Fibroblast of pulmonary artery (primary cell): ENCODE measurements around the gene PLEKHA4.

Source experiments
- DNase-seq: peaks from one replicate; pipeline ENCODE4 v3.0.0-alpha.2; 2010; ENCODE audit warnings: low read depth
- H3K4me3 ChIP-seq: replicated peaks from 2 replicates; pipeline ENCODE4 v1.5.1; 2011; ENCODE audit warnings: low read depth, mild to moderate bottlenecking, control low read depth, low read length, moderate library complexity
- TF ChIP-seq, protein P1 (sequence below): IDR thresholded peaks from 2 replicates; pipeline ENCODE4 v1.5.1; 2011; ENCODE audit warnings: mild to moderate bottlenecking, control low read depth, low read length, inconsistent platforms; ENCODE audit errors: missing control alignments

The PLEKHA4 gene

DNA sequence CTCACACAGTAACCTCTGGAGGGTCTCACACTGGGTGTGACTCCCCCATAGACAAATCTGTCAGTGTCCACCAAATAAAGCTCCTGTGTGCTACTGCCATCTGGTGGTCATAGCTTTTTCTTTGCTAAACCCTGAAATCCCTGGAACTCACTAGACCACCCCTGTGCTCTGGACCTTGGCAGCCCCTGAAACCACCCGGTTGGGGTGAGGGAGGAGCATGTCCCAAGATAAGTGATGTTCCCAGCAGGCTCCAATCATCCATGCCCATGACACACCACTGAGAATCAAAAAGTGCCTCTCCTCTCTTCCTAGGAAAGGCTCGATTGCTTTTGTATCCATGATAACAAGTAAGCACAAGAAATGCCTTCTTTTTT, 25.6 kb downstream of the PLEKHA4 start:
- H3K4me3 ChIP-seq = no peak overlapping the region
- TF ChIP-seq, protein P1, sequence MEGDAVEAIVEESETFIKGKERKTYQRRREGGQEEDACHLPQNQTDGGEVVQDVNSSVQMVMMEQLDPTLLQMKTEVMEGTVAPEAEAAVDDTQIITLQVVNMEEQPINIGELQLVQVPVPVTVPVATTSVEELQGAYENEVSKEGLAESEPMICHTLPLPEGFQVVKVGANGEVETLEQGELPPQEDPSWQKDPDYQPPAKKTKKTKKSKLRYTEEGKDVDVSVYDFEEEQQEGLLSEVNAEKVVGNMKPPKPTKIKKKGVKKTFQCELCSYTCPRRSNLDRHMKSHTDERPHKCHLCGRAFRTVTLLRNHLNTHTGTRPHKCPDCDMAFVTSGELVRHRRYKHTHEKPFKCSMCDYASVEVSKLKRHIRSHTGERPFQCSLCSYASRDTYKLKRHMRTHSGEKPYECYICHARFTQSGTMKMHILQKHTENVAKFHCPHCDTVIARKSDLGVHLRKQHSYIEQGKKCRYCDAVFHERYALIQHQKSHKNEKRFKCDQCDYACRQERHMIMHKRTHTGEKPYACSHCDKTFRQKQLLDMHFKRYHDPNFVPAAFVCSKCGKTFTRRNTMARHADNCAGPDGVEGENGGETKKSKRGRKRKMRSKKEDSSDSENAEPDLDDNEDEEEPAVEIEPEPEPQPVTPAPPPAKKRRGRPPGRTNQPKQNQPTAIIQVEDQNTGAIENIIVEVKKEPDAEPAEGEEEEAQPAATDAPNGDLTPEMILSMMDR = peak; percentile 86
- peak; percentile 71 for DNase-seq

DNA sequence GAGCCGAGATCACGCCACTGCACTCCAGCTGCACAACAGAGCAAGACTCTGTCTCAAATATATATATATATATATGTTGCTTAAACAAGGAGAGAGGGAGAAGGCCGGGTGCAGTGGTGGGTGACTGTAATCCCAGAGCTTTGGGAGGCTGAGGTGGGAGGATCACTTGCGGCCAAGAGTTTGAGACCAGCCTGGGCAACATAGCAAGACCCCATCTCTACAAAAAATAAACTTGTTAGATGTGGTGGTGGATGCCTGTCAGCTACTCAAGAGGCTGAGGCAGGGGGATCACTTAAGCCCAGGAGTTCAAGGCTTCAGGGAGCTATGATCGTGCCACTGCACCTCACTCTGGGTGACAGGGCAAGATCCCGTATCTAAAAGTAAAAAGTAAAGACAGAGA, 26.8 kb downstream of the PLEKHA4 start:
- H3K4me3 ChIP-seq = no peak overlapping the region
- TF ChIP-seq, protein P1 = no peak
- no peak for DNase-seq

DNA sequence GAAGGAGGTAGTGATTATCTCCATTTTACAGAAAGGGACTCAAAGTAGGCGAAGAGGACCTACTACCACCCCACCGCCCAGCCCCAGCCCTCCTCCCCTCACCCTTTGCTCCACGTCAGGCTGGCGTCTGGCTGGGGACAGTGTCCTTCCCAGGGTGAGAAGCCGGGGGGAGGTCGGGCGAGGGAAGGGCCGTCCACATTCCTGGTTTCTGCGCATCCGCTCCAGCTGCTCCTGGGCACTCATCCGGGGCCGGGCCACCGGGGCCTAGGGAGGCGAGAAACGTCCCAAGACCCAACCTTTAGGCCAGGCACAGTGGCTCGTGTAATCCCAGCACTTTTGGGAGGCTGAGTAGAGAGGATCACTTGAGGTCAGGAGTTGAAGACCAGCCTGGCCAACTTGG, 27.4 kb downstream of the PLEKHA4 start:
- no peak overlapping the region for H3K4me3 ChIP-seq
- DNase-seq = no peak
- TF ChIP-seq, protein P1 = no peak

DNA sequence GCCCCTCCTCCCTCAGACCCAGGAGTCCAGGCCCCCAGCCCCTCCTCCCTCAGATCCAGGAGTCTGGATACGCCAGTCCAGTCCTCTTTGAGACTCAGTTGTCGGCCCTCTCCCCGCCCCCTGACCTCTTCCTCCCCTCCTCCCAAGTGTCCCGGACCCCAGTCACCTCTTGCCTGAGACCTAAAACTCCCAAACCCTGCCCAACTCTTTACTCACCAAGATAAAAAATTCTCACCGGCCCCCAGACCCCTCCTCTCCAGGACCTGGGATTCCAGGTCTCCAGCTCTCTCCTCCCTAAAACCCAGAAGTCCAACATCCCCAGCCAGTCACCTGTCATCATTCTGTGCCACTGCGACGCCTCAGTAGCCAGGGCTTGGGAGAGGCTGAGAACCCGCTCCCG, 30.7 kb downstream of the PLEKHA4 start:
- H3K4me3 ChIP-seq = no peak overlapping the region
- no peak for DNase-seq
- TF ChIP-seq, protein P1 = no peak

DNA sequence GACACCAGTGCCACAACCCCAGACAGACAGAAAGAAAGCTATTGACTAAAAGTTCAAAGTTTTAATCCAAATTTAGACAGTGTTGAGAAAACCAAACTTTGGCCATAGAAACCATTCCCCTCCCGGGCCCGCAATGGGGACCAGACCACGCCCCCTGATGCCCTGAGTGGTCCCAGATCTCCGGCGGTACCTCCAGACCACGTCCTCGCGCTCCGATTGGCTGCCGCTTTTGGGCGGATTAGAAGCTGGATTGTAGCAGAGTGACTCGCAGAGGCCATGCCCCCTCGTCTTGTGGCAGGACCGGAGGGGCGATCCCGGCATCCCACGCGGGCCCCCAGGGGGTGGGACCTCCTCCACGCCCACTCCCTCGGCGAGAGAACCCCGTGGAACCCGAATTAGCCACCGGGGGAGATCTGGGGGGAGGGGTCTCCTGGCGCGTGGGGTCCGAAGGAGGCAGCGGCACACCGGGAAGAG, 31.3 kb downstream of the PLEKHA4 start:
- TF ChIP-seq, protein P1 = no peak
- DNase-seq = peak; percentile 77
- H3K4me3 ChIP-seq = peak overlapping the region; percentile 17

DNA sequence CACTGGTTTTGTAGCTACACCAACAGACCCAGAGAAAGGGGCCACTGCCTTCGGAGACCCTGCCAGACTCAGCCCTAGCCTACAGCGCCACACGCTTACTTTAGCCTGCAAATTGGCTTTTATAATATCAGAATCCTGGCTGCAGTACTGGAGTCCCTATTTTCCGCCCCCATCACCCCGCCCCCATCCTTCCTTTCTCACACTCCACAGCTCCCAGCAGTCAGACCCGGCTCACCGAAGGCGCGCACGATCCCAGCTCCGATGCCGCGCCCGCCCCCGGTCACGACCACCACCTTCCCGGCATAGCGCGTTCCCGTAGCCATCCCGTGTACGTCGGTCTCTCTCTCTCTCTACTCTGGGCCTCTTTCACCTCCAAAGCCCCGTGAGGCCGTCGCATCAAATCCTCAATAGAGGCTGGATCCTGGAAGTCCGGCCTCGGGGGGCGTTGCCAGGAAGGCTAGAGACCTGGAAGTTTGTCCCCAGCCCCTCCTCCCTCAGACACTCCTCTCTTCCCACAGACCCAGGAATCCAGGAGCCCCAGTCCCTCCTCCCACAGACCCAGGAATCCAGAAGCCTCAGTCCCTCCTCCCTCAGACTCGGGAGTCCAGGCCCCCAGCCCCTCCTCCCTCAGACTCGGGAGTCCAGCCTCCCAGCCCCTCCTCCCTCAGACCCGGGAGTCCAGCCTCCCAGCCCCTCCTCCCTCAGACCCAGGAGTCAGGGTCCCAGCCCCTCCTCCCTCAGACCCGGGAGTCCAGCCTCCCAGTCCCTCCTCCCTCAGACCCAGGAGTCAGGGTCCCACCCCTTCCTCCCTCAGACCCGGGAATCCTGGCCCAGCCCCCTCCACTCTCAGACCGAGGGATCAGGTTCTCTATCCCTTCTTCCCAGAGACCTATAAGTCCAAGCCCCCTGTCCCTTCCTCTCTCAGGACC, 32.1 kb downstream of the PLEKHA4 start, which contains the start of gene HSD17B14:
HSD17B14 (minus strand) TSS at position 403 of the 929 bp plus-strand sequence; CDS start at position 323, 80 bp downstream.
- TF ChIP-seq, protein P1 = no peak
- peak within 1 kb of the TSS; percentile 54 for H3K4me3 ChIP-seq
- DNase-seq = peak; percentile 27

DNA sequence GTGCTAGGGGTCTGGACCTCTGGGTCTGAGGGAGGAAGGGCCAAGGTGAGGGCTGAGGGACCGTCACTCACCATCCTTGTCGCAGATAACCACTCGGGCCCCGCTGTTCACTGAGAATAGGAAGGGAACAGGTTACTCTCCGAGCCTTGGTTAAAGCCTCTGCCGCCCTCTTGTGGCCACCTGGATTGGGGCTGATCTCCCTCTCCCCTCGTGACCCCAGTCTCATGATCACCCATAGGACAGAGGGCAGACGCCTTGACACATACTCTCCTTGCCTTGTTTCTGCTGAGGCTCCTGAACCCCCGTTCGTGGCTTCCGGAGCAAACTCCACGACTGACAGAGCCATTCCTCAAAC, 32.7 kb downstream of the PLEKHA4 start:
- peak; percentile 86 for DNase-seq
- peak overlapping the region; percentile 54 for H3K4me3 ChIP-seq
- TF ChIP-seq, protein P1 = peak; percentile 94
